AG08396 (cell line): ENCODE data around the gene DVL2.
"Not testable (repeated sequence)": the region's sequence is repeated elsewhere in the genome, so short reads cannot be mapped to it uniquely, and the experiment has no call there.

Source experiments
- DNase-seq: peaks from one replicate; pipeline ENCODE4 v3.0.0; 2012; ENCODE audit warnings: low spot score, mixed read lengths

DVL2 gene

DNA sequence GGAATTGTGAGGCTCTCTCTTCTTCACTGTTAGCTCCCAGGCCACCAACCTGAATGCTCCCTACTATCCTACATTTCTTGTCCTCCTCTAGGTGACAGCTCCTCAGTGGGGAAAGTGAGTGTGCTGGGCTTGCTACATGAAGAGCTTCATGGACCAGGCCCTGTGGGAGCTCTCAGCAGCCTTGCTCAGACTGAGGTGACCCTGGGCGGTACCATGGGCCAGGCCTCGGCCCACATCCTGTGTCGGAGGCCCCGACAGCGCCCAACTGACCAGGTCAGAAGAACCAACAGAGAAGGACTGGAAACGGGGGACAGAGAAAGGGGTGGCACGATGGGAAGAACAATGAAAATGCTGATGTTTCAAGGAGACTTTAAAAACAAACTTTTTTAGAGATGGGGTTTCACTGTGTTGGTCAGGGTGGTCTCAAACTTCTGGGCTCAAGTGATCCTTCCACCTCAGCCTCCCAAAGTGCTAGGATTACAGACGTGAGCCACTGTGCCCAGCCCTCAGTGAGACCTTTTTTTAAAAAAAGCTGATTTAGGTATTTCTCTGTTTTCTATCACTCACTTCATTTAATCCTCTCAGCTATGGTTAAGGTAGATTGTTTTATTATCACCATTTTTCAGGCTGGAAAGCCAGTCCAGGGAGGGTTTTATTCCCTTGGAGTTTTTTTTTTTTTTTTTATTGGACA lies 22.6 kb upstream of the DVL2 start:
- DNase-seq, result no peak

DNA sequence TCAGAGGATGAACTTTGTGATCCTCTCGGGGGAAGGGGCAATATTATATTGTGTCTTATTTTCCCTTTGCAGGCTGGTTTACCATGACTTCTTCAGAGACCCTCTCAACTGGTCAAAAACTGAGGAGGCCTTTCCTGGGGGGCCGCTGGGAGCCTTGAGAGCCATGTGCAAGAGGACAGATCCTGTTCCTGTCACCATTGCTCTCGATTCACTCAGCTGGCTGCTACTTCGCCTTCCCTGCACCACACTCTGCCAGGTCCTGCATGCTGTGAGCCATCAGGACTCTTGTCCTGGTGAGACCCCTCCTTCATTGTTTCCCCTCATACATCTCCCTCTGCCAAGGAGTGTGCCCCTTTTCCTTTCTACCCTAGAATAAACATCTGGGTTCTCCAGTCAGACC lies 20.2 kb upstream of the DVL2 start:
- DNase-seq, result no peak

DNA sequence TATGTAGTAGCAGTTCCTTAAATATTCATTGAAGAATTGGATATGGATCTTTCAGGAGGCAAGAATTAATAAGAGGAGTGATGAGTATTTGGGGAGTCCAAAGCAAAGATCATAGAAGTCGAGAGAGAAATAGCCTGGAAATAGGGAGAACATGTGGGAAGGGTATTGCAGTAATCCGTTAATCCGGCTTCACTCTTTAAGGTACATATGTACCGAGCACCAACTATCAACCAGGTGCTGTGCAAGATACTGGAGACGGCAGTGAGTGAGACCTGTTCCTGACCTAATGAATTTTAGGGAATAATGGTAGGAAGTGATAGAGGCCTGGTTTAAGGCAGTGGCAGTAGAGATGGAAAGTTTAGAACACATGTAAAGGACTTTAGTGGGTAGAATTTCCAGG lies 18.8 kb upstream of the DVL2 start:
- DNase-seq, result no peak

DNA sequence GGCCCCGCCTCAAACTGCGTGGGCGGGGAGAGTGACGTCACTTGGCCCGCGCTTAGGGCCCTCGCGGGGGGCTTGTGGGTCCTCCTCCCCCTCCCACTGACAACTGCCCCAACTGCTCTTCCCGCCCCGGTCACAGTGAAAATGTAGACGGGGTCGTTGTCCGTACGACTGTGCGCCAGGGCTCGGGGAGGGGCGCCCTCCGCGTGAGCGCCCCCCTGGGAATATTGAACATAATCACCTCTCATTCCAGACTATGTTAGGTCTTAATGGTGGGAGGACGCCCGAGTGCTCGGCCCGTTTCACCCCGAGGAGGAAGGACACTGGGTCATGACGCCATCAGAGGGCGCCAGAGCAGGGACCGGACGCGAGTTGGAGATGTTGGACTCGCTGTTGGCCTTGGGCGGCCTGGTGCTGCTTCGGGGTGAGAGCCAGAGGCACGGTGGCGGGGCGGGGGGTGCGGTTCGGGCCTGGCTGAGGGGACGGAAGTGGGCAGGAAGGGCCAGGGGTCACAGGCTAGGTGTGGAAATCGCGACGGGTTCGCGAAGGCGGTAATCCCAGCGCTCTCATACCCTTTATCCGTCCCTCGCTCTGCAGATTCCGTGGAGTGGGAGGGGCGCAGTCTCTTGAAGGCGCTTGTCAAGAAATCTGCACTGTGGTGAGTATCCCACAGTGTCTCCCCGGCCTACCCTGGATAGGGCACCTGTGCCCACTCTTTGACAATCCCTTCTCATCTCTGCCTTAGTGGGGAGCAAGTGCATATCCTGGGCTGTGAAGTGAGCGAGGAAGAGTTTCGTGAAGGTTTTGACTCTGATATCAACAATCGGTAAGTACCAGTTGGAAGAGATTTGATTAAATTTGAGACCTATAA lies 18.1 kb upstream of the DVL2 start, which contains the start of gene ELP5:
Gene ELP5 (plus strand): TSS at position 40 of the 868 bp plus-strand sequence. CDS start 336 bp downstream, at position 376.
- DNase-seq, result peak; percentile 90

DNA sequence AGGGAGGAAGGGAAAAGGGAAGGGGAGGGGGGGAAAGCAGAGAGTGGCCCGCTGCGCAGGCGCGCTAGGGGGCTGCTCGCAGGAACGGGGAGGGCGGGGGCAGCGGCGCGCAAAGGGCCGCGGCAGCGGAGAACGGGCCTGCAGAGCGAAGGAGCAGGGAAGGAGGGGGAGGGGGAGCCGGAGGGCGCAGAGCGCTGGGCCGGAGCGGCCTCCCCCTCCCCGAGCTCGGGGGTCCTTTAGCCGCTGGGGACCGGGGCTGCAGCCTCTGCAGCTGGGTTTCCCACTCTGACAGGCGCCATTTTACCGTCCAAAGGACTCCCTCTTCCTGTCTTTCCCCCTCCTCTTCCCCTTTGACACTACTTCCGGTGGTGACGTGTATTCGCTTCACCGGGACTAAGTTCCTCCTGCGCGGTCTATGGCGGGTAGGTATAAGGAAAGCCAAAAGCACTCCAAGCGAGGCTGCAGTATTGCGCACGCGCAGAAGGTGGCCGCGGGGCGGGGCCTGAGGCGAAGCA lies 17.4 kb upstream of the DVL2 start, which contains the start of gene CTDNEP1:
Gene CTDNEP1 (minus strand): TSS at position 74 of the 515 bp plus-strand sequence. CDS start 438 bp downstream, outside the sequence.
- DNase-seq, result peak; percentile 98

DNA sequence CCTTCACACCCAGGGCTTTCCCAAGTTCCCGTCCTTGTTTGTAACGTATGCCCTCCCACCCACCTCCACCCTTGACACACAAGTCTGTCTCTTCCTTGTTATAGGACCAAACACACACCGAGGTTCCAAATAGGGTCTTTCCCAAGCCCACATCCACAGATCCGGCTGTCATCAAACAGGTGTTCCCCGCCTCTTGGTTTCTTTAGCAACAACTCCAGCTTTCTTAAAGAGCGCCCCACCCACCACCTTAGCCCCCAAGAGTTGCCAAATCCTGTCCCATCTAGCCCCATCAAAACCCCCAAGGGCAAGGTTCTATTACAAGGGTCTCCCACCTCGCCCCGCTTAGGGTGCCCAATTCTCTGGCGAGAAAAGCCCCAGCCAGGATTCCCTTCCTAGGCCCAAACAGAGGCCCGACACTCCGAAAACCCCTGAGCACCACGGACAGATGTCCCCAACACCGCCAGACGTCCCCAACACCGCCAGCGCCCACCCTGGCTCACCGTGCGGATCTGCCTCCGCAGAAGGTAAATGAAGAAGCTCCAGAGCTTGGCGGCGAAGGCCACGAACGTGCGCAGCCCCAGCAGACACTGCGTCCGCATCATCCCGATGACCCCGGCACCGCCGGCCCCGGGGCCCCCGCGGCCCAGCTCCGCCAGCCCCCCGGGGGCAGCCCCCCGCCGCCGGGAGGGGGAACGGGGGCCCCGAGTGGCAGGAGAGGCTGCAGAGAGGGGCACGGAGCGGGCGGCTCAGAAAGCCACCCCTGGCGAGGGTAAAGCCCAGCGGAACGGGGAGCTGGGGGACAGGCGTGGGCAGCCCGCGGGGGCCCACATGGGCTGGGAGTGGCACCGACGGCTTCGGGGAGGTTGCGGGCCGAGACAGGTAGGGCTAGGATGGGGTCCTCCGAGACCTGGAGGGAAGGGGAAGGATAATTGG lies 16.6 kb upstream of the DVL2 start:
- no peak for DNase-seq

DNA sequence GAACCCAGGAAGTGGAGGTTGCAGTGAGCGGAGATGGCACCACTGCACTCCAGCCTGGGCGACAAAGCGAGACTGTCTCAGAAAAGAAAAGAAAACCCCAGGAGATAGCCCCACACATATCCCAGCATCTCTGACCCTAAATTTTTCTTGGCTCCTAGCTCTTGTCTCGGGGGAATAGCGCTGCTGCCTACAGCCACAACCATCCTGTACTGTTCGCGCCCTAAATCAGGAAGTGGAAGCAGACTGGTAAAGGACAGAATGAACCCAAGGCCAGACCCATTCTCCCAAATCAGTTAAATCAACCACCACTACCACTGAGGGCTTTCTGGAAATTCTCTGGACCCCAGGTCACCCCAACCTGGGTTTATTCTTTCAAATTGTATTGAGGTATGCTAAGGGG lies 15.5 kb upstream of the DVL2 start:
- DNase-seq, result no peak

DNA sequence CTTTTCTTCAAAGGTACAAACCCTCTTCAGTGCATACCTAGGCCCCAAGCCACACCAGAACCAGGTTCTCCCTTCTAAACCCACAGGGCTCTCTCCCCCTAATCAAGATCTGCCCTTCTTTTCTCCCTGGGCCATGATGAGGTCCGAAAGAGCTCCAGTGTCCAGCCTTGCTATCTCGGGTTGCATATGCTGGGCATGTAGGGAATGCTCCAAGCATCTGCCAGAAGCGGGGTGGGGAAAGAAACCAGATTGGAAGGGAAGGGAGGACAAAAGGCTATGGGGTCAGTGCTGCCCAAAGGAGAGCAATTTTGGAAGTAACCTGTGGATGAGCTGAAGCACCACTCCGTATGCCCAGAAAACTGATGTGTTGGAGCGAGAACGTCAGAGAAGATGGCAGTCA lies 14.9 kb upstream of the DVL2 start:
- no peak for DNase-seq

DNA sequence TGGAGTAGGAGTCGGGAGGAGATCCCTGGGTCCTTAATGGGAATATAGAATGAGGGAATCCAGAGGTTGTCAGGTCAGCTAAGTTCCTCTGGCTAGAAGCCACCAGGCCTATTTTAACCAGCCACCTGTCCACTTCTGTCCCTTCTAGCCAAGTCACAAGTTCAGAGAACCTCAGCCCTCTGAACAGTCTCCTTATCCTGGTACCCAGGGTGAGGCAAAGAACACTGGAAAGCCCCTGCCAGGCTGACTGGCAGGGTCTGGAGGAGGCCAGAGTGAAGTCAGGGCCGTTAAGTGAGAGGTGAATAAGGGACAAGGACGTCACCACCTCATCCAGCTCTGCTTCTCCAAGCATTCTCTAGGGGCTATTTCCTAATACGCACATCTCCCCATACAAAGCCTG lies 14.5 kb upstream of the DVL2 start:
- no peak for DNase-seq

DNA sequence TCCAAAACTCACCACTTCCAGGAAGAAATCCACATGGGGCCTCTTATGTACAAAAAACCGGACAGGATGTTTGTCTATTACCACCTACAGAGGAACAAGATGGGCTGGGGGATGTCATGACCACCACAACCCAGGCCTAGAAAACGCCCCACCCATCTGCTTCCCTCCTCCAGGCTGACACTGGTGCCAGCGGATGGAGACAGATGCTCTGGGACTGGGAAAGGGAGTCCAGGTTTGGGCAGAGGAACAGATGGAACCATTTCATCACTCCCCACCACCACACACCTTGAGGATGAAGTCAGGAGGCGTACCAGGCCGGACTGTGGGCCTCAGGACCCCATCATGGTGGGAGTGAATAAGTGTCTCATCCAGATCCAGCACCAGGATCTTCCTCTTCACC lies 12.5 kb upstream of the DVL2 start:
- DNase-seq, result no peak

DNA sequence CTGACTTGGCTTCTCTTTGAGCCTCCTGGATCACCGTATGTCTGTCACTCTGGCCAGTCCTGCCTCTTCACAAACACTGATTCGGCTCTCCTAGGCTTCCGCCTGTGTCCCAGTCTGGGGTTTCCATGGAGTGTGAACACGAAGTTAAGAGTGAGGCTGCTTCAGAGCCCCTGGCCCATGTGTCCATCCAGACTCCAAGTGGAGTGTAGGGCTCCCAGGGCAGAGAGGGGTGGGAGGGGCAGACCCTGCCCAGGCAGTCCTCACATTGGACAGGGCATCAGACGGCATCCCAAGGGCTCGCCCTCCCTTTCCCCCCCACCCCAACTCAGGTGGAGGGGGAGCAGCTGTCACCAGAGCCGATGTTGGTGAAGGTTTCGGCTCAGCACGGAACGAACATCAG lies 9.5 kb upstream of the DVL2 start:
- DNase-seq, result not testable (repeated sequence)

DNA sequence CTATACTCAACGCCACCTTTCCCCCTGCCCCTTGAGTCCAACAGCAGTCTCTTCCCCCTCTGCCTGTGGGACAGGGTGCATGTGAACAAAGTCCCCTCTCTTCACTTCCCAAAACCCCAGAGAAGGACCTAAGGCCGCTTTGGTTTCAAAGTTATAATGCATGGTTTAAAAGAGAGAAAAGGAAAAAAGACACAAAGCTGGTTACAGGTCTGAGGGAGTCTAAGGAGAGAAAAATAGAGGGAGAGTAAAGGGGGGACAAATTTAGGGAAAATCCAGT lies 9.1 kb upstream of the DVL2 start:
- no peak for DNase-seq

DNA sequence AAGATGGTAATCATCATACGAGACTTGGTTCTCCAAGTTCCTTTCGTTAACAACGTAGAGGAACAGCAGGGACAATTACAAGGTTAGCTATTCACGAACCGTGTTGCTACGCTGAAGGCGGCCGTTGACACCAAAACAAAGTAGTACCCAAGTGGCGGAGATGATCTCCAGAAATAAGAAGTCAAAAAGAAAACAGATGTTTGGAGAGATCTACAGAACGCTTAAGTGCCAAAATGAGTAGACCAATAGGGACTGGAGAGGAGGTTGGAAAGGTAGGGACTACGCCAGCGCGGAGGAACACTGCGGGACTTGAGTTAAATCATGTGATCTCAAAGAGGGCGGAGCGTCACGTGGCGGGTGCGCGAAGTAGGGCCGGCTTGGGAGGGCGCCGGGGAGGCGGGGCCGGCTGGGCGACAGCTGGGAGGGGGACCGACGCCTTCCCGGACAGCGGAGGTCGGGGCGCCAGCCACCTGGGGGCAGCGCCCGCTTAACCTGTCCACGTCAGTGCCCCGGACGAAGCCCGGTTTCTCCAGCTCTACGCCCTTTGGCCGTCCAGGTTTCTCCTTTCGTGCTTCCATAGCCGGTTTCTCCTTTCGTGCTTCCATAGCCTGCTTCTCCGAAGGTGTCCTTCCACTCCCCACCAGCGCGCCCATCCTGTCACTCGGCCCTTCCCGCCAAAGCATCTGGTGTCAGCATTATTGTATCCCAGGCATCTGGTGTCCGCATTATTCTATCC lies 8.6 kb upstream of the DVL2 start:
- DNase-seq, result peak; percentile 90

DNA sequence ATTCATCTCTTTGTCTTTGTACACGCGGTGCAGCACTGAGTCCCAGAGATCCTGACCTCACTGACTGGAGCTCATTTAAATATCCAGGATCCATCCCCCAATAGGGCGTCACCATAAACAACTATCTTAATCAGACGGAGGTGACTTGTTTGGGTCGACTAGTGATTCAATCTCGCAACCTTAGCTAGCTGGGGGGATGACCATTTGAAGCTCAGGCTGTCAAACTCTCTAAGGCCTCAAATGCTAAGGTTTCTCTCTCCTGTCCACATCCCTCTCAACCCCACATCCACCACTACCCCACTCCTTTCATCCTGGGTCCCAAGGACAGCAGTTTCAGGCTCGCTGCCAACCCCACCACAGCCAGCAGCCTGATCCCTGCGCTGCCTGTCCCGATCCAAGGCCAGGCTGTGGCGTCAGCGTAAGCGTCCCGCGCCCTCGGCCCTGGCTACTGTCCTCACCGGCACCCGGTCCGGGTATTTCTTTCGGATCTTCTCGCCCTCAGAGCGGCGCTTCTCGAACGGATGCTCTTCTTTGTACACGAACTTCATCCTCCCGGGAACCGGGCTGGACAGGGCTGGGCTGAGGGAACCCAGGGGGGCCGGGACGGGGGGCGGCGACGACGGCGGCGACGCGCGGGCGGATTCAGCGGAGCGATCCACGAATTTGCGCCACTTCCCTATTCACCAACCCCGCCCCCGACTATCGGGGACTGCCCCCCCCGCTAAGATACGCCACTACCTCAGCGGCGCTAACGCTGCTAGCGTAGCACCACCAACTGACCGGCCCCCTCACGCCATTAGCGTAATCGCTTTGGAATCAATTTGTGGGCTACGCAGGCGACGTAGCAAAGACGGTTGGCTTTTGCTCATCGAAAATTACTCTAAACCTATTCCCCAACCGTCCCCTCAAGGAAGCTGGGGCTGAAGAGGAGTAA lies 7.7 kb upstream of the DVL2 start, which contains the start of gene GABARAP:
Gene GABARAP (minus strand): TSS at position 667 of the 934 bp plus-strand sequence. CDS start 119 bp downstream, at position 548.
- peak; percentile 88 for DNase-seq

DNA sequence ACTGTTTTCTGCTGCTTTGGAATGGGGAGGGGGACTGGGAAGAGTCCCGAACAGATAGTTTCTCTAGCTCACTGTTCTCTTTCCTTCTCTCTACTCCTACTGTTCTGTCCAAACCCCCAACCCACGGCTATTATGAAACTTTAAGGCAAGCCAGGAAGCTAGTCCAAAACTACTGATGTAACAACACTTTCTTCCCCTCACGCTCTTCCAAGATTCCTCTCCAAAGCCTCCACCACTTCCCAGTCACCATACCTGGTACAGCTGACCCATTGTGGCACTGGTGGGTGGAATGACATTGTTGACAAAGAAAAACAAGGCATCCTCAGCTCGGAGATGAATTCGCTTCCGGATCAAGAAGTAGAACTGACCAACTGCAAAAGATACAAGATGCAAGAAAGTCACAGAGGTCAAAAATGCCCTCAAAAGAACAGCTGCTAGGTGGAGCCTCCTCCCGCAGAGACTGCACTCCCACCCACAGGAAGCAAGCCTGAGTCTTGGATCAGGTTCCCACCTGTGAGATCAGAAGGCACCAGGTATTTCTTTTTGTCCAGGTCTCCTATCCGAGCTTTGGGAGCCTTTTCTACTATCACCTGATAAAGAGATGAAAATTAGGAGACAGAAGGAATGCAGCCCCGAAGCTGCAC lies 6.9 kb upstream of the DVL2 start:
- no peak for DNase-seq

DNA sequence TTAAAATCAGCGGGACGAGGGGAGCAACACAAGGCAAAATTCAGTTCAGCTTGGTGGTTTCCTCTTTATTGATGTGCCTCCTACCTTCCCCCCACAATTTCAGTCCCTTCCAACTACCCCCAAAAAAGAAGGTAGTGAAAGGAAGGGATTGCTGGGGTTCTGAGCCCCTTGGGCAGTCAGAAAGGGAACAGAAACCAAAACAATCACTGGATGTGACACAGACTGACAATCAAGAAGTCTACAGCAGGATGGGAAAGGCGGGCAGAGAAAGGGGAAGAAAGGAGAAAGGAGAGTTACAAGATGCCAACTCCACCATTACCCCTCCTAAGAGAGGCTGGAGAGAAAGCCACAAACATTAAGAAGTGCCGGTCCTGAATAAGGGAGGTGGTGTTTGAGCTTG lies 6.1 kb upstream of the DVL2 start:
- no peak for DNase-seq

DNA sequence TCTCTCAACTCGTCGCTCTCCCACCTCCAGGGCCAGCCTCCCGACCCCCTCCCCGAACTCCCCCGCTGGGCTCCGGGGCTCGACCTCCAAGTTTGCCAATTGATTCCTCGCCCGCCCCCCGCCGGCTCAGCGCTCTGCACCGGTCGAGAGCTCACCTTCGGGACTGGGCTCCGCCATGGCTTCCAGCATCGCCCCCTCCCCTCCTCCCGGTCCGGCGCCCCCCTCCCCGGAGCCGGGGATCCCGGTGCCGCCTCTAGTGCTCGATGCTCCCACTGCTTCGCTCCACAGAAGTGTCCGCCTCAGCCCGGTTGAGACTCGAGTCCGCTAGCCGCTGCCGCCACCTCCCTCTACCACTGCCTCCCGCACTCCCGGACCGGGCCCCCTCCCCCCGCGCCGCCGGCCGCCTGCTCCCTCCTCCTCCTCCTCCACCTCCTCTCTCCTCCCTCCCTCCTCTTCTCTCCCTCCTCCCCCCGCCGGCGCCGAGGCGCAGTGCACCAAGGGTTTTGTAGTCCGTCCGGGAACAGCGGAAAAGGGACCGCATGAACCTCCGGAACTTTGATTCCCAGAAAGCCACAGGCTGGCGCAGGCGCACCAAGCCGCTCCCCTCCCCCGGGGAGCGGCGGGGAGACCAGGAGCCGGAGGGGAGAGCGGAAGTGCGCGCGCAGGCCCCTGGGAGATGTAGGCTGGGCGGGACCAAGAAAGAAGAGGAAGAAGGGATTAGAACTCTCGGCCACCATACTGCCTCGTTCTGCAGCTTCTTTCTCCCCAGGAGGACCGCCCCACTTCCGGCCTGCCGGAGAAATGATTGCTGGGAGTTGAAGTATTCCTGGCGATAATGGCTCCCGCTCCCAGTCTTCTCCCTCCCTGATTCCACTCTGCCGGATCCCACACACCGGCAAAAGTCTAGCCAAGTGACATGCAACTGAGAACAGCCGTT lies 5.0 kb upstream of the DVL2 start, which contains the start of gene PHF23:
Gene PHF23 (minus strand): TSS at position 367 of the 937 bp plus-strand sequence. CDS start 178 bp downstream, at position 189.
- DNase-seq, result peak; percentile 99

DNA sequence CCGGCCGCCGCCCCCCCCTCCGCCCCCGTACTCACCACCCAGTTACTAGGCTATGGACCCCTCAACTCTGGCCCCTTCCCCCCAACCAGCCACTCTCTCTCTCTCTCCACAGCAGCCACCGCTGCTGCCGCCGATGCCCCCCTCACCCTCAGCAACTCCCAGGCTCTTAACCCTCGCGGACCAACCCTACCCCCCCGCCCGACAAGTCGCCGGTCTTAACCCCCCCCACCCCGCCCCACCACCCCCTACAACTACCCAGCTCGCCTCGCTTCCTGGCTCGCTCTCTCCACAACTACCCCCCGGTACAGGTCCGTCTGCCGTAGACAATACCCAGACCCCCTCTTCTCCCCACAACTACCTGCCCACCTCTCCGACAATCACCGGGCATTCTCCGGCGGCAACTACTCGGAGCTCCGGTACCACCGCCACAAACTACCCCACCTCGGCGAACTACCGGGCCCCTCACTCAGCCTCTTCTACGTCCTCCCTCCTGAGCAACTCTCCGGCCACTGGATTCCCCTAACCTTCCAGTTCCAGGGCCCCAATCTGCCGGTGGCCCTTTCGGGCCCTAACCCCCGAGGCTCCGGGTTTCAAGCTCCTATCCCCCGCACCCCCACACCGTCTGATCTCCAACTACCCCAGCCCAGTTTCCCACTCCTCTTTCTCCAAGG lies 4.2 kb upstream of the DVL2 start:
- no peak for DNase-seq
